ENCODE measurements around the gene PFKFB4.

DNA sequence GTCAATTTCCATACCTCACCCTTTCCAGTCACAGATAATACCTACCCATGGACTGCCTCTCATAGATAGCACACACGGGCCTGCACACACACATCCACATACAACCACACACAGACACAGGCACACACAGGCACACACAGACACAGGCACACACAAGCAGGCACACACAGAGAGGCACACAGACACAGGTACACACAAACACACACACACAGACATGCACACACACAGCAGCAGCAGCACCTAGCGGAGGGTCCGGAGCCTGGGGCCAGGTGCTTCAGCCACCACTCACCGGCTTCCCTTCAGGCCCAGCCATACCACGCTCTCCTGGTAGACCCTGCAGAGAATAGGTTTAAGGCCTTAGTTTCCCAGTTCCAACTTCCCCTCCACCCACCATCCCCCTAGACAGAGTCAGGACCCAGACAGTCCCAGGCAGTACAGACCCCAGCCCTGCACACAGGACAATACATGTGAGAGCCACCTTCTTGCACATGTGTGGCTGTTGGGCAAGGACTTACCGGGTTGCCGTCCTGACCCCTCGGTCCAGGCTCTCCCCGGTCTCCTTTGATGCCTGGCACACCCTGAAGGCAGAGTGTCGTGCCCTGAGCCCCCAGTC, 17.5 kb upstream of the PFKFB4 start:
- TF ChIP-seq SIX5 (IDR thresholded peaks at IDR 0.05; ENCODE audit: low read depth, low read length, severe bottlenecking) = no peak
- TF ChIP-seq, protein P1, sequence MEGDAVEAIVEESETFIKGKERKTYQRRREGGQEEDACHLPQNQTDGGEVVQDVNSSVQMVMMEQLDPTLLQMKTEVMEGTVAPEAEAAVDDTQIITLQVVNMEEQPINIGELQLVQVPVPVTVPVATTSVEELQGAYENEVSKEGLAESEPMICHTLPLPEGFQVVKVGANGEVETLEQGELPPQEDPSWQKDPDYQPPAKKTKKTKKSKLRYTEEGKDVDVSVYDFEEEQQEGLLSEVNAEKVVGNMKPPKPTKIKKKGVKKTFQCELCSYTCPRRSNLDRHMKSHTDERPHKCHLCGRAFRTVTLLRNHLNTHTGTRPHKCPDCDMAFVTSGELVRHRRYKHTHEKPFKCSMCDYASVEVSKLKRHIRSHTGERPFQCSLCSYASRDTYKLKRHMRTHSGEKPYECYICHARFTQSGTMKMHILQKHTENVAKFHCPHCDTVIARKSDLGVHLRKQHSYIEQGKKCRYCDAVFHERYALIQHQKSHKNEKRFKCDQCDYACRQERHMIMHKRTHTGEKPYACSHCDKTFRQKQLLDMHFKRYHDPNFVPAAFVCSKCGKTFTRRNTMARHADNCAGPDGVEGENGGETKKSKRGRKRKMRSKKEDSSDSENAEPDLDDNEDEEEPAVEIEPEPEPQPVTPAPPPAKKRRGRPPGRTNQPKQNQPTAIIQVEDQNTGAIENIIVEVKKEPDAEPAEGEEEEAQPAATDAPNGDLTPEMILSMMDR (IDR thresholded peaks at IDR 0.05 in 2 of 3, conservative IDR thresholded peaks at IDR 0.05 in 1 of 3; ENCODE audit: control insufficient read depth in 2 of 3, extremely low read depth in 1 of 3, insufficient read depth in 1 of 3, low read depth in 3 of 3, low read length in 3 of 3) = no peak
- no peak for TF ChIP-seq IRF4 (IDR thresholded peaks at IDR 0.05; ENCODE audit: low read depth, low read length)
- TF ChIP-seq POLR2A (IDR thresholded peaks at IDR 0.05; ENCODE audit: low read depth, low read length) = no peak
- TF ChIP-seq EGR1 (IDR thresholded peaks at IDR 0.05; ENCODE audit: borderline replicate concordance in 1 of 2, low read depth in 2 of 2, low read length in 2 of 2) = no peak
- no peak for TF ChIP-seq EZH2 (IDR thresholded peaks at IDR 0.05; ENCODE audit: borderline replicate concordance, control insufficient read depth, low read depth, low read length)
